Measurements from ENCODE around the gene PITX1. TPM values are rescaled to one million over a fixed set of nuclear protein-coding genes. Genes with fewer than 3 reads are reported as not detected.

Gene PITX1
- total and polyA plus RNA-seq, 2 donors (not counting 1 experiment from before 2014, with no cell fraction given), result 0.13 TPM; not detected in 1

GRCh38 chr5:135081240-135081639 lies 47.2 kb upstream of the PITX1 start:
- Histone ChIP-seq H3K27me3 (replicated peaks in 1 of 4; ENCODE audit: control extremely low read depth in 1 of 4, control insufficient read depth in 3 of 4, insufficient read depth in 4 of 4, low read length in 3 of 4) (no peaks in the 10 kb centered on the region), H2AFZ (ENCODE audit: insufficient read depth, low read depth, low read length, poor library complexity, severe bottlenecking) (no peak overlapping the region), H3K4me2 (replicated peaks; ENCODE audit: low read depth, low read length, poor library complexity, severe bottlenecking) (no peak overlapping the region), H3K4me1 (ENCODE audit: control insufficient read depth in 2 of 2, insufficient read depth in 2 of 2, low read length in 2 of 2) (no peaks in the 10 kb centered on the region), H3K36me3 (replicated peaks in 1 of 2; ENCODE audit: control extremely low read depth in 1 of 2, control insufficient read depth in 1 of 2, extremely low read depth in 1 of 2, insufficient read depth in 2 of 2, low read length in 1 of 2) (no peaks in the 10 kb centered on the region), H3K9me3 (ENCODE audit: control extremely low read depth in 1 of 3, control insufficient read depth in 2 of 3, insufficient read depth in 1 of 3, low read length in 2 of 3) (peaks cover 0 to 8% (median 5%) of the 10 kb centered on the region in 3 donors), H3K4me3 (ENCODE audit: control extremely low read depth in 1 of 5, extremely low read depth in 1 of 5, insufficient read depth in 1 of 5, low read depth in 2 of 5, low read length in 4 of 5) (no peak overlapping the region), H3K79me2 (ENCODE audit: control insufficient read depth, insufficient read depth, low read length) (no peaks in the 10 kb centered on the region), H3K27ac (ENCODE audit: low read length in 2 of 2) (no peak overlapping the region), H4K20me1 (ENCODE audit: control insufficient read depth, insufficient read depth, low read length, poor library complexity, severe bottlenecking) (no peaks in the 10 kb centered on the region), H3K9ac (ENCODE audit: low read length) (no peak overlapping the region)
- CTCF ChIA-PET, result no interaction called here
- intact Hi-C loops (cut with micrococcal nuclease), result no loop called here
- Mint-ChIP-seq H3K27me3 (peaks cover 18% of the 10 kb centered on the region), H3K4me3 (no peak overlapping the region), H3K27ac (no peak overlapping the region), H3K9me3 (ENCODE audit: insufficient read depth) (peaks cover 5% of the 10 kb centered on the region), H3K4me1 (no peaks in the 10 kb centered on the region)
- POLR2A ChIA-PET, result no interaction called here
- DNase-seq, result no peak
- TF ChIP-seq EZH2 (IDR thresholded peaks at IDR 0.05; ENCODE audit: borderline replicate concordance, insufficient read depth, low read depth, low read length, poor library complexity, severe bottlenecking) (no peak), CTCF (IDR thresholded peaks at IDR 0.05) (no peak)
- no CpG with 5 or more reads among the region's 2 CpGs for WGBS (ENCODE audit: insufficient coverage)
- no peak for ATAC-seq (ENCODE audit: low read depth)

- intact Hi-C loops (cut with micrococcal nuclease), result no loop called here
- ChIA-PET CTCF (no interaction called here), POLR2A (no interaction called here)
- Mint-ChIP-seq H3K27me3 (peaks cover 17% of the 10 kb centered on the region), H3K27ac (no peak overlapping the region), H3K4me1 (no peaks in the 10 kb centered on the region), H3K9me3 (ENCODE audit: insufficient read depth) (peaks cover 5% of the 10 kb centered on the region), H3K4me3 (no peak overlapping the region)
- Histone ChIP-seq H3K36me3 (replicated peaks in 1 of 2; ENCODE audit: control extremely low read depth in 1 of 2, control insufficient read depth in 1 of 2, extremely low read depth in 1 of 2, insufficient read depth in 2 of 2, low read length in 1 of 2) (no peaks in the 10 kb centered on the region), H3K4me3 (ENCODE audit: control extremely low read depth in 1 of 5, extremely low read depth in 1 of 5, insufficient read depth in 1 of 5, low read depth in 2 of 5, low read length in 4 of 5) (no peak overlapping the region), H2AFZ (ENCODE audit: insufficient read depth, low read depth, low read length, poor library complexity, severe bottlenecking) (no peak overlapping the region), H3K4me2 (replicated peaks; ENCODE audit: low read depth, low read length, poor library complexity, severe bottlenecking) (no peak overlapping the region), H3K79me2 (ENCODE audit: control insufficient read depth, insufficient read depth, low read length) (no peaks in the 10 kb centered on the region), H3K4me1 (ENCODE audit: control insufficient read depth in 2 of 2, insufficient read depth in 2 of 2, low read length in 2 of 2) (no peaks in the 10 kb centered on the region), H3K27me3 (replicated peaks in 1 of 4; ENCODE audit: control extremely low read depth in 1 of 4, control insufficient read depth in 3 of 4, insufficient read depth in 4 of 4, low read length in 3 of 4) (peaks cover 0 to 7% (median 0%) of the 10 kb centered on the region in 4 experiments), H4K20me1 (ENCODE audit: control insufficient read depth, insufficient read depth, low read length, poor library complexity, severe bottlenecking) (no peaks in the 10 kb centered on the region), H3K9ac (ENCODE audit: low read length) (no peak overlapping the region), H3K9me3 (ENCODE audit: control extremely low read depth in 1 of 3, control insufficient read depth in 2 of 3, insufficient read depth in 1 of 3, low read length in 2 of 3) (peaks cover 0 to 8% (median 3%) of the 10 kb centered on the region in 3 donors), H3K27ac (ENCODE audit: low read length in 2 of 2) (no peak overlapping the region)
- DNase-seq (no peak), ATAC-seq (ENCODE audit: low read depth) (no peak)
- TF ChIP-seq EZH2 (IDR thresholded peaks at IDR 0.05; ENCODE audit: borderline replicate concordance, insufficient read depth, low read depth, low read length, poor library complexity, severe bottlenecking), result no peak
- no peak for TF ChIP-seq CTCF (IDR thresholded peaks at IDR 0.05)
- WGBS (ENCODE audit: insufficient coverage), result 95% methylated on average over 2 of the region's 2 CpGs
Measured at GRCh38 chr5:135079760-135080159, 45.7 kb upstream of the PITX1 start.
